ENCODE results near the gene SSNA1. TPM values are rescaled to one million over a fixed set of nuclear protein-coding genes. Genes with fewer than 3 reads are reported as not detected.

Gene SSNA1
- polyA plus RNA-seq, 2 donors = 104 TPM

DNA sequence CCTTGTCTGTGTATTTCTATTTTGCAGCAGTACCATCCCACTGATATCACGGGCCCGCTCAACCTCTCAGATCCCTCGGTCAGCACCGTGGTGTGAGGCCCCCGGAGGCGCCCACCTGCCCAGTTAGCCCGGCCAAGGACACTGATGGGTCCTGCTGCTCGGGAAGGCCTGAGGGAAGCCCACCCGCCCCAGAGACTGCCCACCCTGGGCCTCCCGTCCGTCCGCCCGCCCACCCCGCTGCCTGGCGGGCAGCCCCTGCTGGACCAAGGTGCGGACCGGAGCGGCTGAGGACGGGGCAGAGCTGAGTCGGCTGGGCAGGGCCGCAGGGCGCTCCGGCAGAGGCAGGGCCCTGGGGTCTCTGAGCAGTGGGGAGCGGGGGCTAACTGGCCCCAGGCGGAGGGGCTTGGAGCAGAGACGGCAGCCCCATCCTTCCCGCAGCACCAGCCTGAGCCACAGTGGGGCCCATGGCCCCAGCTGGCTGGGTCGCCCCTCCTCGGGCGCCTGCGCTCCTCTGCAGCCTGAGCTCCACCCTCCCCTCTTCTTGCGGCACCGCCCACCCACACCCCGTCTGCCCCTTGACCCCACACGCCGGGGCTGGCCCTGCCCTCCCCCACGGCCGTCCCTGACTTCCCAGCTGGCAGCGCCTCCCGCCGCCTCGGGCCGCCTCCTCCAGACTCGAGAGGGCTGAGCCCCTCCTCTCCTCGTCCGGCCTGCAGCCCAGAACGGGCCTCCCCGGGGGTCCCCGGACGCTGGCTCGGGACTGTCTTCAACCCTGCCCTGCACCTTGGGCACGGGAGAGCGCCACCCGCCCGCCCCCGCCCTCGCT is 20.5 kb upstream of the SSNA1 start:
- Histone ChIP-seq H3K9me3 (ENCODE audit: control insufficient read depth in 2 of 2, insufficient read depth in 1 of 2, low read depth in 1 of 2, low read length in 1 of 2) (peaks cover 0 to 3% of the 10 kb centered on the region in 2 donors), H3K27ac (ENCODE audit: low read depth in 2 of 2, low read length in 1 of 2) (no peak overlapping the region), H3K27me3 (ENCODE audit: control insufficient read depth in 1 of 2, insufficient read depth in 2 of 2, low read length in 2 of 2) (peaks cover 11 to 49% of the 10 kb centered on the region in 2 donors), H3K4me1 (ENCODE audit: control insufficient read depth in 2 of 2, insufficient read depth in 2 of 2, low read length in 1 of 2) (peaks cover 12 to 35% of the 10 kb centered on the region in 2 donors), H3K36me3 (ENCODE audit: control insufficient read depth in 2 of 2, insufficient read depth in 2 of 2, low read length in 1 of 2) (no peaks in the 10 kb centered on the region), H3K4me3 (ENCODE audit: low read depth in 1 of 2, low read length in 2 of 2) (peak overlapping the region in 1 of 2 donors; percentile 37)
- WGBS, 2 donors = 4 to 7% methylated on average over 43 to 57 of the region's 57 CpGs

DNA sequence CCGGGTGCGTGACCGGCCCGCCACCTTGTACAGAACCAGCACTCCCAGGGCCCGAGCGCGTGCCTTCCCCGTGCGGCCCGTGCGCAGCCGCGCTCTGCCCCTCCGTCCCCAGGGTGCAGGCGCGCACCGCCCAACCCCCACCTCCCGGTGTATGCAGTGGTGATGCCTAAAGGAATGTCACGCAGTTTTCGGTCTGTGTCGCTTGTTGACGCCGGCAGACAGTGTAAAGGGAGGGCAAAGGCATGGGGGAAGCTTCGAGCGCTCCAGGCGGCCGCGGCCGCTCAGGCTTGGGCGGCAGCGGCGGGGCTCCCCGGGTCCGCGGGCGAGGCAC is 19.9 kb upstream of the SSNA1 start:
- Histone ChIP-seq H3K4me1 (ENCODE audit: control insufficient read depth in 2 of 2, insufficient read depth in 2 of 2, low read length in 1 of 2) (peaks cover 12 to 37% of the 10 kb centered on the region in 2 donors), H3K4me3 (ENCODE audit: low read depth in 1 of 2, low read length in 2 of 2) (peak overlapping the region; percentile 37 to 41), H3K9me3 (ENCODE audit: control insufficient read depth in 2 of 2, insufficient read depth in 1 of 2, low read depth in 1 of 2, low read length in 1 of 2) (peaks cover 0 to 3% of the 10 kb centered on the region in 2 donors), H3K36me3 (ENCODE audit: control insufficient read depth in 2 of 2, insufficient read depth in 2 of 2, low read length in 1 of 2) (no peaks in the 10 kb centered on the region), H3K27ac (ENCODE audit: low read depth in 2 of 2, low read length in 1 of 2) (no peak overlapping the region), H3K27me3 (ENCODE audit: control insufficient read depth in 1 of 2, insufficient read depth in 2 of 2, low read length in 2 of 2) (peaks cover 11 to 46% of the 10 kb centered on the region in 2 donors)
- 0 to 1% methylated on average over 31 to 36 of the region's 36 CpGs for WGBS, 2 donors

DNA sequence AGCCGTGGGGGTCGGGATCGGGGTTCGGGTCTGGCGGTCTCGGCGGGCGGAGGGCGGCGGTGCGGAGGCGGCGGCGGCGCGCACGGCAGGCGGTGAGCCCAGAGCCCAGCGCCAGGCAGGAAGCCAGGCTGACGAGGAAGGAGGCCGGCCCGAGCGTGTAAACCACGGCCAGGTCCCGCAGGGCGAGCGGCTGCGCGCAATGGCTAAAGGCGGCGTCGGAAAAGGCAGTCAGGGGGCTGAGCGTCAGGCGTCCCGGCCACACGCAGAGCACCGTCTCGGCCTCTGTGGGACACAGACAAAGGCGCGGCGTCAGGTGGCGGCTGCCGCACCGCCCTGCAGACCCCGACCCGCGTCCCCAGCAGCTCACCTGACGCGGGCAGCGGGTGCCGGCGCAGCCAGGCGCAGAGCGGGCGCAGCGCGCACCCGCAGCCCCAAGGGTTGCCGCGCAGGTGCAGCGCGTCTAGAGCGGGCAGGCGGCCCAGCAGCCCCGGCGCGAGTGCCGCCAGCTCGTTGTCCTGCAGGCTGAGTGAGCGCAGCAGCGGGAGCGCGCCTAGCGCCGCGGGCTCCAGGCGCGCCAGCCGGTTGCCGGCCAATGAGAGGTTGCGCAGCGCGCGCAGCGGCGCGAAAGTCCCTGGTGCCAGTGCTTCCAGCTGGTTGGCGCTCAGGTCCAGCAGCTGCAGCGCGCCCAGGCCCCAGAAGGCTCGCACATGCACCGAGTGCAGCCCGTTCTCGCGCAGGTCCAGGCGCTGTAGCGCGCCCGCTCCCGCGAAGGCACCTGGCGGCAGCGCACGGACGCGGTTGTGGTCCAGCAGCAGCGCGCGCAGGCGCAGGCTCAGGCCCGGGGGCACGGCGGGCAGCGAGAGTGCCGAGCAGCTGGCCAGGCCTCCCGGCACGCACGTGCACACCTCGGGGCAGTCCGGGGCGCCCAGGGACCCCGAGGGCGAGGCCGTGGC is 19.3 kb upstream of the SSNA1 start:
- Histone ChIP-seq H3K9me3 (ENCODE audit: control insufficient read depth in 2 of 2, insufficient read depth in 1 of 2, low read depth in 1 of 2, low read length in 1 of 2) (peaks cover 0 to 3% of the 10 kb centered on the region in 2 donors), H3K27ac (ENCODE audit: low read depth in 2 of 2, low read length in 1 of 2) (no peak overlapping the region), H3K4me1 (ENCODE audit: control insufficient read depth in 2 of 2, insufficient read depth in 2 of 2, low read length in 1 of 2) (peaks cover 14 to 43% of the 10 kb centered on the region in 2 donors), H3K4me3 (ENCODE audit: low read depth in 1 of 2, low read length in 2 of 2) (peak overlapping the region; percentile 37 to 41), H3K36me3 (ENCODE audit: control insufficient read depth in 2 of 2, insufficient read depth in 2 of 2, low read length in 1 of 2) (no peaks in the 10 kb centered on the region), H3K27me3 (ENCODE audit: control insufficient read depth in 1 of 2, insufficient read depth in 2 of 2, low read length in 2 of 2) (peaks cover 8 to 41% of the 10 kb centered on the region in 2 donors)
- 1% methylated on average over 71 to 124 of the region's 124 CpGs for WGBS, 2 donors

DNA sequence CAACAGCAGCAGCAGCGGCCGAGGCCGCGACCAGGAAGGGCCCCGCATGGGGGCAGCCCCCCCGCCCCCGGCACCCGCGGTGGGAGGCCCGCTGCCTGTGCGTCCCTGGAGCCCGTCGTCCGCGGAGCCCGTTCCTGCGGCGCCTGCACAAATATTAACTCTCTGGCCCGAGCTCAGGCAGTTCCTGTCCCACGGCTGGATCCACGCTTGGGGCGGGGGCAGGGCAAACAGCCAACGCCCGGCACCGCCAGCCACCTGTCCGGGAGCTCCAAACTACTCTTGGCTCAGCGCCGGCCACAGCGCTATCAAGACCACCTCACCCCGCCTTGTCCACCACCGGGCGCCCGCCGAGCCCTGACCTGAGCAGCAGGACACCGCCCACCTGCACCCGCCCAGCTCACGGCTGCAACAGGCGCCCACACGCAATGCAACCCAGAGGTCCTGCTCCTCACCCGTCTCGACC is 18.5 kb upstream of the SSNA1 start, which contains the start of gene LRRC26:
LRRC26 (minus strand) TSS at position 156 of the 463 bp plus-strand sequence; CDS start at position 48, 108 bp downstream.
- Histone ChIP-seq H3K27ac (ENCODE audit: low read depth in 2 of 2, low read length in 1 of 2) (no peak within 1 kb of the TSS), H3K4me1 (ENCODE audit: control insufficient read depth in 2 of 2, insufficient read depth in 2 of 2, low read length in 1 of 2) (peaks cover 15 to 47% of the 10 kb centered on the region in 2 donors), H3K4me3 (ENCODE audit: low read depth in 1 of 2, low read length in 2 of 2) (peak within 1 kb of the TSS; percentile 37 to 41), H3K36me3 (ENCODE audit: control insufficient read depth in 2 of 2, insufficient read depth in 2 of 2, low read length in 1 of 2) (no peaks in the 10 kb centered on the region), H3K27me3 (ENCODE audit: control insufficient read depth in 1 of 2, insufficient read depth in 2 of 2, low read length in 2 of 2) (peaks cover 8 to 39% of the 10 kb centered on the region in 2 donors), H3K9me3 (ENCODE audit: control insufficient read depth in 2 of 2, insufficient read depth in 1 of 2, low read depth in 1 of 2, low read length in 1 of 2) (peaks cover 0 to 3% of the 10 kb centered on the region in 2 donors)
- 8 to 9% methylated on average over 41 of the region's 41 CpGs for WGBS, 2 donors

DNA sequence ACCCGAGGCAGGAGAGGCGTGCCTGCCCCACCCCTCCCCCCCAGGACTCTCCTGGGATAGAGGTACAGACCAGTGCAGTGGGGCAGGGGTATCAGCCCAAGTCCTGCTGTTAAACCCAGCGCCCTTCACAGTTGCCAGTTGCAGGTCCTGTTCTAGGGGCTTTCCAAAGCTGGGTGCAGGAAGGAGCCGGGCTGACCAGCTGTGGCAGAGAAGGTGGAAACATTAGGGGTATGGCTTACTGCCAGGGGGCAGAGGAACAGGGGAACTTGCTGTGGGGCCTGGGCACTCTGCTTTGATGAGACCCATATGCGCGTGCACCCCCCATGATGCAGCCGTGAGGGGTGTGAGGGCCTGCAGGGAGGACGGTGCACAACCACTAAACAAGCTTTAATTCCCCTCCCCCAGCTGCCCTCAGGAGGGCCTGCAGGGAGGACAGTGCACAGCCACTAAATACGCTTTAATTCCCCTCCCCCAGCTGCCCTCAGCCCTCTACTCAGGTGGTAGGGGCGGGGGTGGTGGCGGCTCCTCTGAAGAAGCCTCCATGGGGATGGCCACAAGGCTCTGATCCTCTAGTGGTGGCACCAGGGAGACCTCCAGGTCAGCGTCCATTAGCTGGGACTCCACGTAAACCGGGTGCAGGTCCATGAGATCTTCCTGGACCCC is 17.9 kb upstream of the SSNA1 start:
- H3K9me3 ChIP-seq (ENCODE audit: control insufficient read depth in 2 of 2, insufficient read depth in 1 of 2, low read depth in 1 of 2, low read length in 1 of 2) = peaks cover 0 to 3% of the 10 kb centered on the region in 2 donors
- no peak overlapping the region for H3K4me3 ChIP-seq (ENCODE audit: low read depth in 1 of 2, low read length in 2 of 2)
- H3K4me1 ChIP-seq (ENCODE audit: control insufficient read depth in 2 of 2, insufficient read depth in 2 of 2, low read length in 1 of 2) = peaks cover 17 to 53% of the 10 kb centered on the region in 2 donors
- WGBS, 2 donors = 45 to 47% methylated on average over 14 of the region's 14 CpGs
- H3K36me3 ChIP-seq (ENCODE audit: control insufficient read depth in 2 of 2, insufficient read depth in 2 of 2, low read length in 1 of 2) = no peaks in the 10 kb centered on the region
- H3K27me3 ChIP-seq (ENCODE audit: control insufficient read depth in 1 of 2, insufficient read depth in 2 of 2, low read length in 2 of 2) = peaks cover 8 to 39% of the 10 kb centered on the region in 2 donors
- no peak overlapping the region for H3K27ac ChIP-seq (ENCODE audit: low read depth in 2 of 2, low read length in 1 of 2)

DNA sequence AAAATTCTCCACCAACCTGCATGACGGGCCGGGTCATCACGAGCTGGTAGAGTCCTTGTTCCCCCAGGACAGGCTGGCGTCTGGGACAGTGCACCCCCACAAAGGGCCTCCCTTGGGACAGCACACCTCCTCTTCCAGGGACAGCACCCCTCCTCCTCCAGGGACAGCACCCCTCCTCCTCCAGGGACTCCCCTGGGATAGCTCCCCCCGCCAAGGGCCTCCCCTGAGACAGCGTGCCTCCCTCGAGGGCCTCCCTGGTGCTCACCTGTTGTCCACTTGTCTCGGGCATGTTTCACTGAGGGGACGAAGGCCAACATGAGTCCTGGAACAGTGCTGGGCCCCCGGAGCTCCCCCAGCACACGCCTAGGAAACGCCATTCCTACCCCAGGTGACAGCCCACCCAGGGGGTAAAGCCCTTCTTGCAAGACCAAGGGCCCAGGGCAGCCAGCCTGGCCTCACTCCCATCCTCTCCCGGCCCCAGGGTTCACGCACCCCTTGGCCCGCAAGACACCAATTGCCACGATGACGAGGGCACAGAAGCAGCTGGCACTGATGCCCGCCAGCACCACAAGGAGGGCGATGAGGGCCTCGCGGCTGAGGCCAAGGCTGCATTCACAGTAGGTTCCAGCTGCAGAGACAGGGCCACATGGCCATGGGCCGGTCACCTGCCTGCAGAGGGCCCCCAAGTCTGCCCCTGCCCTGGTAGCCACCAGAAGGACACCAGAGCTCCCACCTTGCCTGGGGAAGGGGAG is 17.2 kb upstream of the SSNA1 start:
- no peak overlapping the region for H3K27ac ChIP-seq (ENCODE audit: low read depth in 2 of 2, low read length in 1 of 2)
- no peak overlapping the region for H3K4me3 ChIP-seq (ENCODE audit: low read depth in 1 of 2, low read length in 2 of 2)
- 74 to 83% methylated on average over 22 of the region's 22 CpGs for WGBS, 2 donors
- H3K36me3 ChIP-seq (ENCODE audit: control insufficient read depth in 2 of 2, insufficient read depth in 2 of 2, low read length in 1 of 2) = no peaks in the 10 kb centered on the region
- peaks cover 17 to 53% of the 10 kb centered on the region in 2 donors for H3K4me1 ChIP-seq (ENCODE audit: control insufficient read depth in 2 of 2, insufficient read depth in 2 of 2, low read length in 1 of 2)
- H3K27me3 ChIP-seq (ENCODE audit: control insufficient read depth in 1 of 2, insufficient read depth in 2 of 2, low read length in 2 of 2) = peaks cover 5 to 35% of the 10 kb centered on the region in 2 donors
- peaks cover 0 to 3% of the 10 kb centered on the region in 2 donors for H3K9me3 ChIP-seq (ENCODE audit: control insufficient read depth in 2 of 2, insufficient read depth in 1 of 2, low read depth in 1 of 2, low read length in 1 of 2)

DNA sequence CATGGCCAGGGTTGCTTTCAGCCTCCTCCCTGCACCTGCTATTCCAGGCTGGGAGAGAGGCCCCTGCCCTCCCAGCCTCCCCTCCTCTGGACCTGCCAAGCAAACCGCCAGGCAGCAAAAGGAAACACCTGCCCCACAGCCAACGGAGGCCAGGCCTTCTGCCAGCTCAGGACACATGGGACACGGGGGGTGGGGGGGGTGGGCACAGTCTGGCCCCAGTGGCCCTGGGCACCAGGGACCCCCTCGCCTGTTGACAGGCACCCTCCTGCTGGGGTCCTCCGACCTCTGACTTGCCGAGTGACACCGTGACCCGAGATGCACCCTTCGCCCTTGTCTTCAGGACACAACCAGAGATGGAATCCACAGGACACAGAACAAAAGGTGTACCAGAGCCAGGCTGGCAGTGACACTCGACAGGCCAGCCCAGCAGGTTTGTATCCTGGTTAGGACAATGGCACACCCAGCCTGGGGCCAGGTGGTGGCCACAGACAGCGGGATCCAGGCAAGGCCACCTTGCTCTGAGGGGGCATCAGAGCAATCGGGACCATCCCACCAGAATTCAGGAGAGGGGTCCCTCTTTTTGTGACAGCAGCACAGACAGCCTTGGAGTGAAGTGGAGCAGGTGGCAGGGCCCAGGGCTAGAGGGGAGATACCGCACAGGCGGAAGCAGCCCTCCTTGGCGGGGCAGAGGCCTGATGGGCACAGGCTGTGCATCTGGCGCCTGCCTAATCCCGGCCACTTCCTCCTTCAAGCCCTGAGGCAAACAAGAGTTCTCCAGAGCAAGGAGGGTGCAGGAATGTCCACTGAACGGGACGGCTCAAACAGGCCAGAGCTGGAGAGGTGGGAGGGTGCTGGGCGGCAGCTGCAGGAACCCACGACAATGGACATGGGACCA is 15.3 kb upstream of the SSNA1 start:
- Histone ChIP-seq H3K4me3 (ENCODE audit: low read depth in 1 of 2, low read length in 2 of 2) (no peak overlapping the region), H3K27me3 (ENCODE audit: control insufficient read depth in 1 of 2, insufficient read depth in 2 of 2, low read length in 2 of 2) (peaks cover 0 to 18% of the 10 kb centered on the region in 2 donors), H3K36me3 (ENCODE audit: control insufficient read depth in 2 of 2, insufficient read depth in 2 of 2, low read length in 1 of 2) (peaks cover 0 to 4% of the 10 kb centered on the region in 2 donors), H3K9me3 (ENCODE audit: control insufficient read depth in 2 of 2, insufficient read depth in 1 of 2, low read depth in 1 of 2, low read length in 1 of 2) (peaks cover 0 to 3% of the 10 kb centered on the region in 2 donors), H3K4me1 (ENCODE audit: control insufficient read depth in 2 of 2, insufficient read depth in 2 of 2, low read length in 1 of 2) (peaks cover 13 to 53% of the 10 kb centered on the region in 2 donors), H3K27ac (ENCODE audit: low read depth in 2 of 2, low read length in 1 of 2) (peak overlapping the region; percentile 33 to 65)
- 38 to 44% methylated on average over 21 of the region's 21 CpGs for WGBS, 2 donors

Measured in esophagus (tissue), 2 donors.